HEK293 (cell line): Measurements from ENCODE around the gene DNAJB6.

Experiments used
- CTCF ChIA-PET: fragments of 350-600 bp; formaldehyde crosslinking; extraction: SDS; loops from one replicate; lab custom pipeline; 2021; ENCODE audit warnings: antibody characterized with exemption; lab: Yijun Ruan, JAX
- POLR2A ChIA-PET: fragments of 300-600 bp; formaldehyde crosslinking; extraction: SDS; loops from one replicate; lab custom pipeline; 2020; ENCODE audit warnings: antibody characterized with exemption, inconsistent platforms; lab: Yijun Ruan, JAX
- H3K27ac ChIP-seq: fragments of 200-500 bp; sonication (Bioruptor generic); 2 replicates; pipeline ENCODE4 v1.5.1; 2014; ENCODE audit warnings: low read depth, low read length, control low read depth, inconsistent platforms; ENCODE audit errors: extremely low read depth
- H3K36me3 ChIP-seq, 2 experiments: fragments of 200-500 bp in 1 of 2; sonication (Bioruptor generic) in 1 of 2; 1 replicate in 1 of 2; 2 replicates in 1 of 2; pipeline ENCODE4 v1.5.1; 2014 to 2017; ENCODE audit warnings: inconsistent platforms in 2 of 2, low read length in 2 of 2; ENCODE audit not compliant: control insufficient read depth in 2 of 2, insufficient read depth in 1 of 2
- H3K4me1 ChIP-seq: fragments of 200-500 bp; sonication (Bioruptor generic); 2 replicates; pipeline ENCODE4 v1.5.1; 2014; ENCODE audit warnings: mild to moderate bottlenecking, low read length, inconsistent platforms; ENCODE audit not compliant: control insufficient read depth, insufficient read depth
- H3K4me3 ChIP-seq: 2 replicates; pipeline ENCODE4 v1.5.1; 2011; ENCODE audit warnings: low read depth, mild to moderate bottlenecking, control low read depth, low read length, moderate library complexity
- H3K9me3 ChIP-seq: fragments of 200-500 bp; sonication (Bioruptor generic); 2 replicates; pipeline ENCODE4 v1.5.1; 2014; ENCODE audit warnings: low read depth, low read length, inconsistent platforms; ENCODE audit not compliant: control insufficient read depth, insufficient read depth
- BCL11B ChIP-seq: fragments of 450-650 bp; formaldehyde crosslinking; IDR thresholded peaks from 2 replicates; pipeline ENCODE4 v1.5.1; 2016; ENCODE audit warnings: low read depth, missing biosample characterization, missing genetic modification characterization
- GLI2 ChIP-seq: fragments of 450-650 bp; formaldehyde crosslinking; IDR thresholded peaks from 2 replicates; pipeline ENCODE4; 2017; ENCODE audit warnings: missing biosample characterization, missing genetic modification characterization, low read depth, borderline replicate concordance
- IKZF3 ChIP-seq: fragments of 450-650 bp; IDR thresholded peaks from 2 replicates; pipeline ENCODE4 v1.5.0; 2018; ENCODE audit warnings: missing biosample characterization, mild to moderate bottlenecking, missing genetic modification characterization, moderate library complexity
- KLF10 ChIP-seq: fragments of 450-650 bp; IDR thresholded peaks from 2 replicates; pipeline ENCODE4 v1.5.1; 2018; ENCODE audit warnings: missing biosample characterization, mild to moderate bottlenecking, missing genetic modification characterization
- PRDM1 ChIP-seq: fragments of 450-650 bp; formaldehyde crosslinking; IDR thresholded peaks from 2 replicates; pipeline ENCODE4; 2016; ENCODE audit warnings: missing biosample characterization, missing genetic modification characterization
- RBAK ChIP-seq: fragments of 450-650 bp; formaldehyde crosslinking; IDR thresholded peaks from 2 replicates; pipeline ENCODE4 v1.5.1; 2016; ENCODE audit warnings: missing biosample characterization, missing genetic modification characterization
- REPIN1 ChIP-seq: fragments of 450-650 bp; formaldehyde crosslinking; IDR thresholded peaks from 2 replicates; pipeline ENCODE4 v1.5.1; 2017; ENCODE audit warnings: missing biosample characterization, missing genetic modification characterization, low read depth
- TCF7L2 ChIP-seq: IDR thresholded peaks from 2 replicates; pipeline ENCODE4 v1.6.1; 2011; ENCODE audit warnings: low read depth, mild to moderate bottlenecking, inconsistent platforms, low read length, moderate library complexity, borderline replicate concordance
- ZBTB17 ChIP-seq: fragments of 450-650 bp; formaldehyde crosslinking; IDR thresholded peaks from 2 replicates; pipeline ENCODE4 v1.5.1; 2016; ENCODE audit warnings: missing biosample characterization, missing genetic modification characterization
- ZNF121 ChIP-seq: fragments of 450-650 bp; formaldehyde crosslinking; IDR thresholded peaks from 2 replicates; pipeline ENCODE4 v1.5.1; 2016; ENCODE audit warnings: missing biosample characterization, missing genetic modification characterization
- ZNF132 ChIP-seq: fragments of 450-650 bp; formaldehyde crosslinking; IDR thresholded peaks from 2 replicates; pipeline ENCODE4 v1.5.1; 2017; ENCODE audit warnings: missing biosample characterization, missing genetic modification characterization, borderline replicate concordance
- ZNF146 ChIP-seq: fragments of 450-650 bp; formaldehyde crosslinking; IDR thresholded peaks from 2 replicates; pipeline ENCODE4 v1.5.1; 2016; ENCODE audit warnings: missing biosample characterization, missing genetic modification characterization
- ZNF24 ChIP-seq: fragments of 450-650 bp; formaldehyde crosslinking; IDR thresholded peaks from 2 replicates; pipeline ENCODE4 v1.5.1; 2016; ENCODE audit warnings: missing biosample characterization, missing genetic modification characterization
- ZNF274 ChIP-seq, 2 experiments: fragments of 200-500 bp in 1 of 2; fragments of 450-650 bp in 1 of 2; sonication (Bioruptor generic) in 1 of 2; formaldehyde crosslinking in 1 of 2; IDR thresholded peaks; 2 replicates each; pipeline versions ENCODE4 v1.5.1 to v1.6.1; 2014 to 2016; ENCODE audit warnings: borderline replicate concordance in 1 of 2, inconsistent platforms in 1 of 2, low read length in 1 of 2, missing biosample characterization in 1 of 2, missing genetic modification characterization in 1 of 2
- ZNF335 ChIP-seq: fragments of 450-650 bp; formaldehyde crosslinking; conservative IDR thresholded peaks from 2 replicates; pipeline ENCODE4 v1.5.1; 2016; ENCODE audit warnings: missing biosample characterization, missing genetic modification characterization
- ZNF37A ChIP-seq: fragments of 450-650 bp; IDR thresholded peaks from 2 replicates; pipeline ENCODE4 v1.5.1; 2018; ENCODE audit warnings: missing biosample characterization, missing genetic modification characterization
- ZNF423 ChIP-seq: fragments of 450-650 bp; formaldehyde crosslinking; IDR thresholded peaks from 2 replicates; pipeline ENCODE4 v1.5.1; 2016; ENCODE audit warnings: missing biosample characterization, missing genetic modification characterization
- ZNF48 ChIP-seq: fragments of 450-650 bp; formaldehyde crosslinking; IDR thresholded peaks from 2 replicates; pipeline ENCODE4 v1.5.1; 2016; ENCODE audit warnings: missing biosample characterization, missing genetic modification characterization
- ZNF529 ChIP-seq: fragments of 450-650 bp; formaldehyde crosslinking; IDR thresholded peaks from 2 replicates; pipeline ENCODE4 v1.5.1; 2017; ENCODE audit warnings: missing genetic modification characterization, missing biosample characterization; ENCODE audit not compliant: insufficient replicate concordance
- ZNF561 ChIP-seq: fragments of 450-650 bp; IDR thresholded peaks from 2 replicates; pipeline ENCODE4 v1.5.1; 2018; ENCODE audit warnings: missing biosample characterization, missing genetic modification characterization, borderline replicate concordance
- ZNF571 ChIP-seq: fragments of 450-650 bp; formaldehyde crosslinking; IDR thresholded peaks from 2 replicates; pipeline ENCODE4 v1.5.0; 2017; ENCODE audit warnings: missing biosample characterization, missing genetic modification characterization
- ZNF621 ChIP-seq: fragments of 450-650 bp; formaldehyde crosslinking; IDR thresholded peaks from 2 replicates; pipeline ENCODE4 v1.5.1; 2017; ENCODE audit warnings: missing biosample characterization, missing genetic modification characterization
- ZNF843 ChIP-seq: fragments of 450-650 bp; formaldehyde crosslinking; IDR thresholded peaks from 2 replicates; pipeline ENCODE4 v1.5.1; 2016; ENCODE audit warnings: missing biosample characterization, missing genetic modification characterization
- TF ChIP-seq, protein P1 (sequence below): fragments of 450-650 bp; formaldehyde crosslinking; IDR thresholded peaks from 2 replicates; pipeline ENCODE4 v1.5.1; 2017; ENCODE audit warnings: missing biosample characterization, missing genetic modification characterization

DNAJB6 gene

DNA sequence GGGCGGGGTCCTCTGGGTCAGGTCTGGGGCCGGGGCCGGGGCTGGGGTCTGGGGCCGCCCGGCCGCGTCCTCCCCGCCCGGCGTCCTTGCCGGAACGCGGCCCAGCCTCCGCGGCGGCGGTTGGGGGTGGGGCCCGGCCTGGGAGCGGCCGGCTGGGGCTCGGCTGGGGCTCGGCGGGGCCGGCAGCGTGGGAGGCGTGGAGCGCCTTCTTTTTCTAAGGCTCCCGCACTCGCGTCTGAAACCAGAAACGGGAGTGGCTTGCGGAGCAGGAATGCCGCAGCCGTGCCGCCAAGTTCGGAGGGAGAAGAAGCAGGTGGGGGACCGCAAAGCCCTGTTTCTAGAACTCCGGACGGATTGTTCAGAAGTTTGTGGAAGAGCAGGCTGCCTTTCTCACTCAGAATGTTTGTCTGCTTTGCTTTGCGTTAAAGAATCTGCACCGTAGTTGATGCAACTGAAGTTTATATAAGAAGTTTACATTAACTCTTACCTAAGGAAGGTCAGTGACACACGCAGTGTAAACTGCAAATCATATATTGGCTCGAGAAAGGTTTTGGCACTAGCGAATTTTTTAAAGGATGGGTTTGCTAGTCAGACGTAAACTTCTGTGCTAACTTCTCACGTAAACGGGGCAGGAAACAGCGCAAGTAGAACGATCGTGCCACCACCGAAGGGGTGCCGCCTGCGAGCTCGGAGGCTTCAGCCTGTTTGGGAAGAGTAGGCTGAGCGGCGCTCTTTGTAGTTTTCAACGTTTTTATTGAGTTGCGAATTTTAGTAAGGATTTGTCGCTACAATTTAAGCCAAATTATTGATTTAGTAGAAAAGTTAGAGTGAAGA lies 729 bp downstream of the DNAJB6 start:
- no peaks in the 10 kb centered on the region for H3K36me3 ChIP-seq
- peak overlapping the region; percentile 83 for H3K4me3 ChIP-seq
- H3K4me1 ChIP-seq: no peaks in the 10 kb centered on the region
- ChIA-PET CTCF (interaction anchor here (0.7 to 2.6 kb wide), 5 partner anchors 16 to 470 kb away, joined by 3 to 18 read pairs (median 3); no protein-coding TSS in a partner anchor), POLR2A (interaction anchor here (1.0 to 1.2 kb wide), 2 partner anchors 17 to 199 kb away, joined by 3 to 4 read pairs; partner anchors contain the start of gene UBE3C)
- peak overlapping the region; percentile 7; the same call in 1 of the 2 replicates for H3K27ac ChIP-seq
- no peaks in the 10 kb centered on the region for H3K9me3 ChIP-seq
- TF ChIP-seq ZNF423 (tag by site-specific recombination) (no peak), KLF10 (peak; percentile 90; the same call in 1 of the 2 replicates), ZNF121 (tag by site-specific recombination) (no peak), ZNF146 (tag by site-specific recombination) (no peak), ZBTB17 (peak; percentile 56), ZNF37A (tag by site-specific recombination) (no peak), PRDM1 (peak; percentile 89), RBAK (tag by site-specific recombination) (no peak), ZNF571 (tag by site-specific recombination) (no peak), ZNF335 (tag by site-specific recombination) (no peak; the same call in 1 of the 2 replicates), ZNF529 (tag by site-specific recombination) (no peak), ZNF274 (IDR thresholded peaks at IDR 0.05; ENCODE audit: low read length) (no peak), ZNF274 (tag by site-specific recombination; IDR thresholded peaks at IDR 0.05; ENCODE audit: borderline replicate concordance) (no peak), ZNF24 (tag by site-specific recombination) (no peak), ZNF843 (tag by site-specific recombination) (no peak), BCL11B (no peak), REPIN1 (tag by site-specific recombination) (no peak), ZNF561 (tag by site-specific recombination) (no peak), TCF7L2 (0 out of 2 replicates have a peak, but pooled peaks have one; percentile 42), ZNF132 (tag by site-specific recombination) (no peak), IKZF3 (0 out of 2 replicates have a peak, but pooled peaks have one; percentile 18), ZNF621 (no peak), ZNF48 (tag by site-specific recombination) (no peak), GLI2 (no peak)
- TF ChIP-seq, protein P1, sequence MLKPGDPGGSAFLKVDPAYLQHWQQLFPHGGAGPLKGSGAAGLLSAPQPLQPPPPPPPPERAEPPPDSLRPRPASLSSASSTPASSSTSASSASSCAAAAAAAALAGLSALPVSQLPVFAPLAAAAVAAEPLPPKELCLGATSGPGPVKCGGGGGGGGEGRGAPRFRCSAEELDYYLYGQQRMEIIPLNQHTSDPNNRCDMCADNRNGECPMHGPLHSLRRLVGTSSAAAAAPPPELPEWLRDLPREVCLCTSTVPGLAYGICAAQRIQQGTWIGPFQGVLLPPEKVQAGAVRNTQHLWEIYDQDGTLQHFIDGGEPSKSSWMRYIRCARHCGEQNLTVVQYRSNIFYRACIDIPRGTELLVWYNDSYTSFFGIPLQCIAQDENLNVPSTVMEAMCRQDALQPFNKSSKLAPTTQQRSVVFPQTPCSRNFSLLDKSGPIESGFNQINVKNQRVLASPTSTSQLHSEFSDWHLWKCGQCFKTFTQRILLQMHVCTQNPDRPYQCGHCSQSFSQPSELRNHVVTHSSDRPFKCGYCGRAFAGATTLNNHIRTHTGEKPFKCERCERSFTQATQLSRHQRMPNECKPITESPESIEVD (tag by site-specific recombination): no peak
